ENCODE results near the gene GJA5. TPM values are rescaled to one million over a fixed set of nuclear protein-coding genes. Genes with fewer than 3 reads are reported as not detected.

The GJA5 gene
- total and polyA plus RNA-seq, 8 donors, result 67.6 to 109 (median 83.2) TPM

DNA sequence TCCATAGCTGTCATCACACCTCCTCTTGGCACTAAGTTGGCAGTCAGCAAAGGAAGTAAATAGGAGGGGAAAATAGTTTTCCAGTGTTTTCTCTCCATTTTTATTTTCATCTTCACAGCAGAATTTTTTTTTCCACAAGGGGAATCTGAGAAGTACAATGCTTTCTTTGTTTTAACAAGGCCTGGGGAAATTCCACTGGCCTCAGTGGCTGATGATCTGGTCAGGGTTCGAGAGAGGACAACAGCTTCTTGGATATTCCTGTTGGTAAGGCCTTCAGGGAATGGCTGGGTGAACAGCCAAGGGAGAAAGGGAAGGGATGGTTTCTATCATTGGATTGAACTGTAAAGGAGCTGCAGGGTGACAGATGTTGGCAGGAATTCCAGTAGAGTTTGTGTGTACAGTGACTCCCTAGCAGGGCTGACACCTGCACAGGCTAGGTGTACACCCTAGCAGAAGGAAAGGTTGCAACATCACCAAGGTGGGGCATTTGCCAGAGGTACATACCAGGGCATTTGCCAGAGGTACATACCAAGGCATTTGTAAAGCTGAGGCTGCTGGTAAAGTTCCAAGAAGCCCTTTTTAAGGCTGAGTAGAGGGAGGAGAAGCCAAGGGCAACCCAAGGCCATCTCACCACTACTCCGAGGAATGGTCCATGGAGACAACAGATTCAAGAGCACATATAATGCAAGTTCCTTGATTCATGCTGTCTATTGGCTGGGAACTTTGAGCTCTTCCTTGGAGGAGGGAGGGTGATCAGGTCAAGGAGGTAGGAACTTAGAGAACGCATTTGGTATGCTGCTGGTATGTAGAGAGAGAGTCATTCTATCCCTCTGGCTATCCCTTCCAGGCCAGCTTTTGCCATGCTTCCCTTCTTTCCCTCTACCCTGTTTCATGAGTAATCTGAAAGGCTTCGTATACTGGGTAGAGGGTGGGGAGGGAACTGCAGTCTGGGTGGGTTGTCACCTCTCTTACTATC is 3.1 kb downstream of the GJA5 start:
- DNase-seq (peak in 1 of 4 donors; percentile 71), ATAC-seq (peak; percentile 90)
- intact Hi-C loops (cut with DNase I), result no loop called here
- H3K27me3 ChIP-seq, result no peaks in the 10 kb centered on the region
- TF ChIP-seq, protein P1, sequence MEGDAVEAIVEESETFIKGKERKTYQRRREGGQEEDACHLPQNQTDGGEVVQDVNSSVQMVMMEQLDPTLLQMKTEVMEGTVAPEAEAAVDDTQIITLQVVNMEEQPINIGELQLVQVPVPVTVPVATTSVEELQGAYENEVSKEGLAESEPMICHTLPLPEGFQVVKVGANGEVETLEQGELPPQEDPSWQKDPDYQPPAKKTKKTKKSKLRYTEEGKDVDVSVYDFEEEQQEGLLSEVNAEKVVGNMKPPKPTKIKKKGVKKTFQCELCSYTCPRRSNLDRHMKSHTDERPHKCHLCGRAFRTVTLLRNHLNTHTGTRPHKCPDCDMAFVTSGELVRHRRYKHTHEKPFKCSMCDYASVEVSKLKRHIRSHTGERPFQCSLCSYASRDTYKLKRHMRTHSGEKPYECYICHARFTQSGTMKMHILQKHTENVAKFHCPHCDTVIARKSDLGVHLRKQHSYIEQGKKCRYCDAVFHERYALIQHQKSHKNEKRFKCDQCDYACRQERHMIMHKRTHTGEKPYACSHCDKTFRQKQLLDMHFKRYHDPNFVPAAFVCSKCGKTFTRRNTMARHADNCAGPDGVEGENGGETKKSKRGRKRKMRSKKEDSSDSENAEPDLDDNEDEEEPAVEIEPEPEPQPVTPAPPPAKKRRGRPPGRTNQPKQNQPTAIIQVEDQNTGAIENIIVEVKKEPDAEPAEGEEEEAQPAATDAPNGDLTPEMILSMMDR (IDR thresholded peaks at IDR 0.05), result no peak
- peaks cover 8 to 31% of the 10 kb centered on the region in 2 donors for H3K4me1 ChIP-seq
- H3K27ac ChIP-seq, result peak overlapping the region in 1 of 2 donors; percentile 26
- no peaks in the 10 kb centered on the region for H3K9me3 ChIP-seq
- no peaks in the 10 kb centered on the region for H3K36me3 ChIP-seq
- no peak overlapping the region for H3K4me3 ChIP-seq

DNA sequence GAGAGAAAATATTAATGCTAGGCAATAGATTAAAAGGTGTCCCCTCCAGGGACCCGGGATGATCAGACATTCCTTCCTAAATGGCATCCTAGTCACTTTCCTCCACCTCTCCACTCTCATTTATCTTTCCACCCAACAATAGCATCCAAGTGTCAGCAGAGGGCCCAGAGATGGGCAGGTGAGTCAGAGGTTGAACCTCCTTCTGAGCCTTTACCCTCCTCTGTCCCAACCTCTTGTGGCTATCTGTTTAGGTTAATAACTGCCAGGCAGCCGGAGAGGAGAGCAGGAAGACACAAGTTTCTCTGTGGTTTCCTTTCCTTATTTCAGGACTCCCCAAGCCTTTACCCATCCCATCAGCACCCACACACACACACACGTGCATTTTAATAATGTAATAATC is 4.1 kb downstream of the GJA5 start:
- no peak for ATAC-seq
- H3K9me3 ChIP-seq, result no peaks in the 10 kb centered on the region
- no peaks in the 10 kb centered on the region for H3K27me3 ChIP-seq
- H3K36me3 ChIP-seq, result no peaks in the 10 kb centered on the region
- no peak overlapping the region for H3K27ac ChIP-seq
- TF ChIP-seq, protein P1 (IDR thresholded peaks at IDR 0.05), result no peak
- H3K4me1 ChIP-seq, result peaks cover 0 to 25% of the 10 kb centered on the region in 2 donors
- intact Hi-C loops (cut with DNase I), result no loop called here
- DNase-seq, result no peak
- H3K4me3 ChIP-seq, result no peak overlapping the region

GRCh38 chr1:147754661-147755060 is 5.7 kb downstream of the GJA5 start:
- Histone ChIP-seq H3K4me1 (peaks cover 0 to 22% of the 10 kb centered on the region in 2 donors), H3K4me3 (no peak overlapping the region), H3K9me3 (no peaks in the 10 kb centered on the region), H3K27me3 (no peaks in the 10 kb centered on the region), H3K36me3 (no peaks in the 10 kb centered on the region), H3K27ac (no peak overlapping the region)
- ATAC-seq, result no peak
- DNase-seq, result no peak
- TF ChIP-seq, protein P1 (IDR thresholded peaks at IDR 0.05), result no peak
- intact Hi-C loops (cut with DNase I), result no loop called here

- DNase-seq (peak in 2 of 4 donors; percentile 75 to 82), ATAC-seq (peak; percentile 29)
- Histone ChIP-seq H3K27ac (no peak overlapping the region), H3K4me3 (no peak overlapping the region), H3K36me3 (no peaks in the 10 kb centered on the region), H3K27me3 (no peaks in the 10 kb centered on the region), H3K9me3 (no peaks in the 10 kb centered on the region), H3K4me1 (peaks cover 0 to 17% of the 10 kb centered on the region in 2 donors)
- intact Hi-C loops (cut with DNase I), result no loop called here
- TF ChIP-seq, protein P1 (IDR thresholded peaks at IDR 0.05), result no peak
Observed at GRCh38 chr1:147753081-147753480, 7.3 kb downstream of the GJA5 start.

GRCh38 chr1:147752511-147752910 is 7.9 kb downstream of the GJA5 start:
- no peaks in the 10 kb centered on the region for H3K27me3 ChIP-seq
- no peak for ATAC-seq
- DNase-seq, result no peak
- H3K4me1 ChIP-seq, result peaks cover 0 to 11% of the 10 kb centered on the region in 2 donors
- H3K4me3 ChIP-seq, result no peak overlapping the region
- TF ChIP-seq, protein P1 (IDR thresholded peaks at IDR 0.05), result no peak
- intact Hi-C loops (cut with DNase I), result no loop called here
- no peaks in the 10 kb centered on the region for H3K9me3 ChIP-seq
- H3K36me3 ChIP-seq, result no peaks in the 10 kb centered on the region
- H3K27ac ChIP-seq, result no peak overlapping the region

All from left lung (tissue), 10 donors.